ENCODE data around the gene ARGFX. TPM values are rescaled to one million over a fixed set of nuclear protein-coding genes. Genes with fewer than 3 reads are reported as not detected.

The ARGFX gene
- total and polyA plus RNA-seq, 2 of the 8 experiments (the other 6 are each of a cell fraction or from before 2014, with no cell fraction given): not detected

DNA sequence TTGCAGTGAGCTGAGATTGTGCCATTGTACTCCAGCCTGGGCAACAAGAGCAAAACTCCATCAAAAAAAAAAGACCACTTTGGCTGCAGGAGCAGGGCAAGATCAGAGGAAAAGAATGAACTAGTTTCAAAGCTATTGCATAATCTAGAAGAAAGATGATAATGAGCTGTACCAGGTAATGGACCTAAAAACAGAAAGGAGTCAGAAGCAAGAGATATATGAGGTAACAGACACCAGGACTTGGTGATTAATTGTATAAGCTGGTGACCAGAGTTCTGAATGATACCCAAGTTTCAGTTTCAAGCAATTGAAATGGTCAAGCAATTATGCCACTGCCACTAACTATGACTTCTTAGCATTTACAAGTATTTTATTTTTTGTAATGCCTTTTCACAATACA, 24.8 kb upstream of the ARGFX start:
- Histone ChIP-seq H2BK12ac (ENCODE audit: low read depth, low read length) (no peak overlapping the region), H3K56ac (replicated peaks; ENCODE audit: insufficient read length, low read depth, low read length) (no peak overlapping the region), H3K9ac (replicated peaks in 1 of 4; ENCODE audit: extremely low read depth in 1 of 4, low read depth in 3 of 4, low read length in 3 of 4) (no peak overlapping the region), H3K4me1 (replicated peaks in 1 of 4; ENCODE audit: control insufficient read depth in 3 of 4, insufficient read depth in 4 of 4, low read length in 3 of 4) (0 out of 7 replicates have a peak, but pooled peaks cover 0 to 2% (median 0%) of the 10 kb centered on the region in 4 experiments), H3K4me3 (ENCODE audit: extremely low read depth in 1 of 4, insufficient read depth in 2 of 4, low read depth in 3 of 4, low read length in 4 of 4) (no peak overlapping the region), H2BK15ac (ENCODE audit: low read length) (no peak overlapping the region), H2BK120ac (replicated peaks; ENCODE audit: low read depth, low read length) (no peak overlapping the region), H3K4me2 (ENCODE audit: insufficient read depth in 1 of 2, low read depth in 2 of 2, low read length in 2 of 2) (no peak overlapping the region), H3K23me2 (ENCODE audit: low read depth, low read length) (peaks cover 7% of the 10 kb centered on the region), H2BK5ac (ENCODE audit: low read depth, low read length) (no peak overlapping the region), H4K5ac (ENCODE audit: insufficient read length, low read depth, low read length) (no peak overlapping the region), H4K91ac (replicated peaks; ENCODE audit: insufficient read length, low read length) (no peak overlapping the region), H3K4ac (replicated peaks; ENCODE audit: insufficient read length, low read depth, low read length) (no peak overlapping the region), H3K27ac (ENCODE audit: low read depth, low read length) (no peak overlapping the region), H2BK20ac (ENCODE audit: low read length) (no peak overlapping the region), H2AFZ (ENCODE audit: low read length) (no peak overlapping the region), H4K8ac (ENCODE audit: extremely low read depth, insufficient read depth, low read length) (no peak overlapping the region), H2AK5ac (ENCODE audit: low read depth, low read length) (no peak overlapping the region), H3K36me3 (ENCODE audit: control insufficient read depth in 2 of 4, insufficient read depth in 4 of 4, low read length in 3 of 4) (peaks cover 7 to 36% (median 14%) of the 10 kb centered on the region in 4 experiments; a peak in 7 of 8 replicates), H4K20me1 (replicated peaks in 1 of 2; ENCODE audit: control insufficient read depth in 1 of 2, insufficient read depth in 2 of 2, low read length in 2 of 2) (peaks cover 0 to 3% of the 10 kb centered on the region in 2 experiments), H3K18ac (ENCODE audit: extremely low read depth, low read length) (no peak overlapping the region), H3K9me3 (ENCODE audit: insufficient read depth in 2 of 2, low read depth in 1 of 2, low read length in 1 of 2) (no peaks in the 10 kb centered on the region), H3K79me1 (ENCODE audit: low read depth, low read length) (no peaks in the 10 kb centered on the region), H3K14ac (ENCODE audit: insufficient read length) (no peak overlapping the region), H3K23ac (ENCODE audit: insufficient read length) (no peak overlapping the region), H3K79me2 (ENCODE audit: control insufficient read depth in 1 of 2, insufficient read depth in 2 of 2, low read length in 2 of 2) (peaks cover 4 to 34% of the 10 kb centered on the region in 2 experiments), H3K27me3 (replicated peaks in 1 of 4; ENCODE audit: control insufficient read depth in 3 of 4, extremely low read depth in 1 of 4, insufficient read depth in 3 of 4, low read length in 3 of 4) (no peaks in the 10 kb centered on the region)
- no peak for TF ChIP-seq JUN (IDR thresholded peaks at IDR 0.05; ENCODE audit: low read depth, low read length)
- ChIA-PET POLR2A (ENCODE audit: partially characterized antibody) (interaction anchor here (0.6 kb wide), 1 partner anchor 638 kb away, joined by 4 read pairs; no protein-coding TSS in a partner anchor), CTCF (ENCODE audit: partially characterized antibody) (interaction anchor here (1.1 kb wide), 1 partner anchor 14 kb away, joined by 4 read pairs; no protein-coding TSS in a partner anchor)
- DNase-seq (ENCODE audit: low read depth in 1 of 2, low spot score in 2 of 2) (no peak), FAIRE-seq (no peak)

Data from H1 (cell line).